ENCODE measurements around the gene GJB3.
"Not testable (repeated sequence)": the region's sequence is repeated elsewhere in the genome, so short reads cannot be mapped to it uniquely, and the experiment has no call there.

GJB3 gene

GRCh38 chr1:34781071-34781843, at the start of gene GJB3:
TSS of gene GJB3 (plus strand) at chr1:34781214. CDS start at chr1:34784763, 3,549 bp downstream.
- DNase-seq = peak; percentile 11

GRCh38 chr1:34732831-34733230, 48.2 kb upstream of the GJB3 start:
- not testable (repeated sequence) for DNase-seq

GRCh38 chr1:34736692-34737091, 44.3 kb upstream of the GJB3 start:
- peak; percentile 19 for DNase-seq

GRCh38 chr1:34737236-34737635, 43.8 kb upstream of the GJB3 start:
- not testable (repeated sequence) for DNase-seq

GRCh38 chr1:34739613-34740012, 41.4 kb upstream of the GJB3 start:
- peak; percentile 34 for DNase-seq

- DNase-seq = peak; percentile 71
Measured at GRCh38 chr1:34740161-34740868, 40.7 kb upstream of the GJB3 start.

- peak; percentile 81 for DNase-seq
Measured at GRCh38 chr1:34742667-34743270, 38.2 kb upstream of the GJB3 start.

GRCh38 chr1:34743775-34744174, 37.2 kb upstream of the GJB3 start:
- no peak for DNase-seq

GRCh38 chr1:34744851-34745250, 36.2 kb upstream of the GJB3 start:
- no peak for DNase-seq

- DNase-seq = no peak
Measured at GRCh38 chr1:34745666-34746065, 35.3 kb upstream of the GJB3 start.

- no peak for DNase-seq
Measured at GRCh38 chr1:34746101-34746500, 34.9 kb upstream of the GJB3 start.

- no peak for DNase-seq
Measured at GRCh38 chr1:34746785-34747637, 34.0 kb upstream of the GJB3 start.

GRCh38 chr1:34747638-34747941, 33.4 kb upstream of the GJB3 start:
- no peak for DNase-seq

GRCh38 chr1:34749992-34750391, 31.0 kb upstream of the GJB3 start:
- DNase-seq = no peak

- no peak for DNase-seq
Measured at GRCh38 chr1:34750610-34751009, 30.4 kb upstream of the GJB3 start.

- no peak for DNase-seq
Measured at GRCh38 chr1:34753163-34753562, 27.9 kb upstream of the GJB3 start.

- no peak for DNase-seq
Measured at GRCh38 chr1:34754964-34755637, 25.9 kb upstream of the GJB3 start, which contains the start of gene GJB5. TSS of gene GJB5 (plus strand) at chr1:34755047. CDS start at chr1:34757331, 2,284 bp downstream.

- DNase-seq = no peak
Measured at GRCh38 chr1:34755961-34756360, 25.1 kb upstream of the GJB3 start.

- DNase-seq = no peak
Measured at GRCh38 chr1:34757386-34757785, 23.6 kb upstream of the GJB3 start.

GRCh38 chr1:34758751-34759150, 22.3 kb upstream of the GJB3 start:
- no peak for DNase-seq

GRCh38 chr1:34759503-34760357, 21.3 kb upstream of the GJB3 start, which contains the start of gene GJB4:
TSS of gene GJB4 (plus strand) at chr1:34759740. CDS start at chr1:34761255, 1,515 bp downstream.
- DNase-seq = peak; percentile 28

Data from NCI-H774 (cell line).